ENCODE results near the gene CNOT8.
"Not testable (repeated sequence)": the region's sequence is repeated elsewhere in the genome, so short reads cannot be mapped to it uniquely, and the experiment has no call there.

CNOT8 gene

DNA sequence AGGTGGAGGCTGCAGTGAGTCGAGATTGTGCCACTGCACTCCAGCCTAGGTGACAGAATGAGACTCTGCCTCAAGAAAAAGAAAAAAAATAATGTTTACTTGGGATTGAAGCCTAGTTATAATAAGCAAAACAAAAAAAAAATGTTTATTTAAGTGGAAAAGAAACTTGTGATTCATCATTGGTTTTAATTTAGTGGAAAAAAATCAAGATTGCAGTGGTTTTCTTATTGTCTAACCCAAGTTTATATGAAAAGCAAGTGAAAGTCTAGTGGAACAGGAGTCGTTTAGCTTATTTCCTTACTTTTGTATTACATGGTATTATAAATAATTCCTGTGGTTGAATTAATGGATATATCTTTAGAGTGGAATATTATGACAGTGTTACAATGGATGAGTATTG lies 8.4 kb downstream of the CNOT8 start:
- DNase-seq, result no peak

GRCh38 chr5:154868702-154869101 lies 10.3 kb downstream of the CNOT8 start:
- no peak for DNase-seq

DNA sequence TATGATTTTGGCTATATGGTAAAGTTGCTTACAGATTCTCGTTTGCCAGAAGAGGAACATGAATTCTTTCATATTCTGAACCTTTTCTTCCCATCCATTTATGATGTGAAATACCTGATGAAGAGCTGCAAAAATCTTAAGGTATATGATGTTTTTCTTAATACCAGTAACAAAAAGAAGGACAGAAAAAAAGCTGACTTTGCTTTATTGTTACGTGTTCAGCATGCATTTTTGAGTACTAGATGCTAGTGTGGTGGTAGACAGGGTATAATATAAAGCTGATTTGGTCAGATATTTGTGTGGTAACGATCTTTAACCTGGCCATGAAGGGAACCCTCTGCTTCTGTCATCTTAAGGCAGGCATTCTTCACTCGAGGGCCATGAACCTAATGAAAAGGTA lies 13.3 kb downstream of the CNOT8 start:
- DNase-seq, result no peak

DNA sequence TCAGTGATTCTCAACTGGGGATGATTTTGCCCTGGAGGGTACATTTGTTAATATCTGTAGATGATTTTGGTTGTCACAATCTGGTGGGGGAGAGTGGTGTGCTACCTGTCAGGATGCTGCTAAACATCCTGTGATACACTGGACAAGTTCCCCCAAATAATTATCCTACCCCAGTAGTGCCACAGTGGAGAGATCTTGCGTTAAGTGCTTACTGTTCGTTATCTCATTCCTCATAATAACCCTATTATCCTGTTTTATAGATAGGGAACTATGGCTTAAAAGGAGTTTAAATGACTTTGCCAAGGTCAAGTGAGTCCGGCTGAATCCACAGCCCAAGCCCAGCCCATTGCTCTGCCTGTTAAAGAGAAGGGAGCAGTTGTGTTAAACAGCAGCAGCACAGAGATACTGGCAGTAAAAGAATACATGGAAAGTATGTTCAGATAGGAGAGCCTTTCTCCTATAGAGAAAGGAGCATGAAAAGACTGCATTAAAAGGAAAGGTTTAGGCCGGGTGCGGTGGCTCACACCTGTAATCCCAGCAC lies 15.4 kb downstream of the CNOT8 start:
- no peak for DNase-seq

DNA sequence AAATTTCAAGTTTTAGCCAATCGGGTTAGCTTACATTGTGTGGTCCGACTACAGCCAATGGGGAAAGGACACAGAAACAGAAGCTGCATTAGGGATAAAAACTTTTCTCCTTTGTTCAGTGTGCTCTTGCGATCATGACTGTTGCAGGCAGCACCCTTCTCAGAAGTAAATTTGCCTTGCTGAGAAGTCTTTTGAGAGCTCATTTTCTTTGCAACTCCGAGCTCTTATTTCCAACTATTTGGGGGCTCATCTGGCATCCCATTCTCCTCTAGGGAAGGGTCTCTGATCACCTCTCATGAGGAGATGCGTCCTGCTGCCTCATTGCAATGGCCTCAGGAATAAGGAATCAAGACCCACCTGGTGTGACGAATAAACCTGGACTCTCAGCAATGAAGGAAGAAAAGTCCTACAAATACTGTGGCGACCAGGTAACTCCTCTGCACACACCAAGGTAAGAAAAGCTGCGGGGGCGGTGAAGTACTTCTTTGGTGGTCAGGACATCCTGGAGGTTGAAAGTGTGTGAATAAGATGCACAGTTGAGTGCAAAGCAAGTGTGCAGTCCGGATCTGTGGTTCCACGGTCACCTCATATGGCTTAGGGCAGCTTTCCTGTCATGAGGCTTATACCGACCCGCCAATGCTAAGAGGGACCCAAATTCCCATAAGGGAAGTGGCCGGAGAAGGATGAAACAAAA lies 20.4 kb downstream of the CNOT8 start:
- no peak for DNase-seq

- no peak for DNase-seq
Observed at GRCh38 chr5:154881986-154882385, 23.6 kb downstream of the CNOT8 start.

GRCh38 chr5:154884424-154884823 lies 26.0 kb downstream of the CNOT8 start:
- no peak for DNase-seq

GRCh38 chr5:154885439-154885838 lies 27.0 kb downstream of the CNOT8 start:
- DNase-seq, result no peak

GRCh38 chr5:154892369-154892771 lies 33.9 kb downstream of the CNOT8 start:
- DNase-seq, result no peak

DNA sequence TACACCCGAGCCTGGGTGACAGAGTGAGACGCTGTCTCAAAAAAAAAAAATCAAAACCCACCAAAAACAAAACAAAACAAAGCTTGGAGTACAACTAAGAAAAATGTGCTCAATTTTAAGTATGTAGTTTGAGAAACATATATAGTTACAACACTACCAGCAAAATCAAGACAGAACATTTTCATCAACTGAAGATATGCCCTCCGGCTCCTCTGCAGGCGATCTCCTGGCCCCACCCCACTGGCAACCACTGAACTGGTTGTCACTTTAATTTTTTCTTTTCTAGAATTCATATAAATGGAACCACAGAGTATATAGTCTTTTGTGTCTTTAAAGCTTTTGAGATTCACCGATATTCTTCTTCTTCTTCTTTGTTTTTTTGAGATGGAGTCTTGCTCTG lies 35.0 kb downstream of the CNOT8 start:
- no peak for DNase-seq

GRCh38 chr5:154895606-154896561 lies 37.5 kb downstream of the CNOT8 start:
- no peak for DNase-seq

GRCh38 chr5:154896562-154897165 lies 38.2 kb downstream of the CNOT8 start:
- DNase-seq, result no peak

DNA sequence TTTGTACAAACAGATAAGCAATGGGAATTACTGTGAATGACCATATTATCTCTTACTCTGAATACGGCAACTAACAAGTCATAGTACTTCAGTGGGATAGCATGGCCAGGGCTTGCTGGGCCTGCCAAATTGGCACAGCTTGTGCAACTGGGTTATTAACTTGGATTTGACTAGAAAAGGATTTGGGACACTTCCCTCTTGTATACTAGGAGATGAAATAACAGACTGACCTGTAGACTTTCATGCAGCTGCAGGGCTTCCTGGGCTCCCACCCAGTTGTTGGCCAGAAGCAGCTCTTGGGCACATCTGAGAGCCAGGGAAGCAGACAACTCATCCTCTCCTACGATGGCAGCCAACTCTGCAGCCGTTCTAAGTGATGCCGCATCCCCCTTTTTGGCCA lies 39.8 kb downstream of the CNOT8 start:
- no peak for DNase-seq

DNA sequence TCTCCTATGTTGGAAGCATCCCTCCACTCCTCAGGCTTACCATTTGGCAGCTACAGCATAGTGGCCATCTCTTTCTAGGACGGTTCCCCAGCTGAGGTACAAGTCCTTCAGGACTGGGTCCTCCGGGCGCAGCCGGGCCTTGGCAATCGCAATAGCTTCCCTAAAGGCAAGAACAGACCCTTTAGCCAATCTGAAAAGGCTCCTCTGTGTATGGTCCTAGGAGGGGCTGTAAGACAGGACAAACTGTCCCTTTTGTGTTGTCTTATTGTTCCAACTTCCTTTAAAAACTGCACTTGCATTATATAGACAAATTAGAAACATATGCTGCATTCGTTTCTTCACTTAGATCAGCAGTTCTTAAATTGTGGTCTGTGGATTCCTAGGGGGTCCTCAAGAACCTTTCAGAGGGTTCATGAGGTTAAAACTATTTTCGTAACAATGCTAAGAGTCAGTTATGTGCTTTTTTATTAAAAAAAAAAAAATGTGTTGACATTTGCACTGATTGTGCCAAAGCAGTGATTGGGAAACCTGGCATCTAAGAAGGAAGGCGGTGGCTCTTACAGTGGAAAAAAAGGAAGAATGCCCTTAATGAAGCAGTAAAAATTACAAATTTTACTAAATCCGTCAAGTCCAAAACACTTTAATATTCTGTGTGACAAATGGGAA lies 40.9 kb downstream of the CNOT8 start:
- DNase-seq, result no peak

GRCh38 chr5:154900066-154900465 lies 41.6 kb downstream of the CNOT8 start:
- DNase-seq, result no peak

GRCh38 chr5:154901276-154901675 lies 42.8 kb downstream of the CNOT8 start:
- no peak for DNase-seq

- DNase-seq, result no peak
Observed at GRCh38 chr5:154901913-154902312, 43.5 kb downstream of the CNOT8 start.

GRCh38 chr5:154905601-154906000 lies 47.2 kb downstream of the CNOT8 start:
- not testable (repeated sequence) for DNase-seq

DNA sequence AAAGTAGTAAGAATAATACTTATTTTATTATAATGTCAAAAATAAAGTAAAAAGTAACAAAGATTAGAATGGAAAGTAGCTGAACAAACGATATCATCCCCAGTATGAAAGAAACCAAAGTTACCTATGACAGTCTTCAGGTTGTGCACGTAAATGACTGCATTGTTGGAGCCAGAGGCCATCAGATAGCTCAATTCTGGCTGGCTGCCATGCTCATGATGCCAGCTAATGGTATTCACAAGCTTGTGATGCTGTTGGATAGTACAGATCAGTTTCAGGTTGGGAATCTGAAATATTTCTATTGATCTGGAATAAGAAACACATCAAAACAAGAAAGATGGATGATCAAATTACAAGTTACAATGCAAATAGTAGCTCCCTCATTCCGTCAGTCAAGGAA lies 58.4 kb downstream of the CNOT8 start:
- no peak for DNase-seq

DNA sequence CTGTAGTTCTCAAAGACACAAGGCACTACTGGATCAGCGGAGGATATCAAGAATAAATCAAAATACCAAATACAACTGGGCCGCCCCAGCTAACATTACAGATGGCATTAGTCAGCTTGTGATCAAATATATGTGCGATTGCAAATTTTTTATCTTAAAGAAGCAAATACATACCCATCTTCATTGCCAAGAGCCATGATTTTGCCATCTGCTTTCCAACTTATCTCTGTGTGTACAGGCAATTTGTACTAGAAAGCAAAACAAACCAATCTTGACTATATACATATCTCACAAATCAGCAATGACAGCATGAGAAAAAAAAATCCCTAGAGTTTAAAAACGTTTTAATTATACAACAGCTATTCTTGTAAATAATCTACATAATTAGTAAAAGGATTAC lies 59.3 kb downstream of the CNOT8 start:
- DNase-seq, result no peak

- no peak for DNase-seq
Observed at GRCh38 chr5:154923441-154924430, 65.3 kb downstream of the CNOT8 start.

All from activated effector memory CD4-positive, alpha-beta T cell treated with anti-CD3 and anti-CD28 coated beads, Interleukin-2, amount 50 U/mL, for 16 hours (primary cell).